Ishikawa (cell line): ENCODE results near the gene HELZ.

Experiments
- CEBPB ChIP-seq: IDR thresholded peaks from 2 replicates; pipeline ENCODE4 v1.6.1; 2012
- CREB1 ChIP-seq: IDR thresholded peaks from 2 replicates; pipeline ENCODE4 v1.6.1; 2012; ENCODE audit warnings: low read depth
- EP300 ChIP-seq: IDR thresholded peaks from 2 replicates; pipeline ENCODE4 v1.6.1; 2012; ENCODE audit warnings: borderline replicate concordance
- FOXM1 ChIP-seq: IDR thresholded peaks from 2 replicates; pipeline ENCODE4 v1.6.1; 2012; ENCODE audit warnings: low read depth, borderline replicate concordance
- NFIC ChIP-seq: IDR thresholded peaks from 2 replicates; pipeline ENCODE4 v1.6.1; 2012
- RAD21 ChIP-seq: IDR thresholded peaks from 2 replicates; pipeline ENCODE4 v1.6.1; 2012; ENCODE audit warnings: low read depth
- TAF1 ChIP-seq: IDR thresholded peaks from 2 replicates; pipeline ENCODE4 v1.6.1; 2012; ENCODE audit warnings: low read depth, mild to moderate bottlenecking
- YY1 ChIP-seq: IDR thresholded peaks from 2 replicates; pipeline ENCODE4 v1.6.1; 2012; ENCODE audit warnings: low read depth
- ZBTB7A ChIP-seq: IDR thresholded peaks from 2 replicates; pipeline ENCODE4 v1.6.1; 2012; ENCODE audit warnings: low read depth
- TF ChIP-seq, protein P1 (sequence below): IDR thresholded peaks from 2 replicates; pipeline ENCODE4 v1.6.1; 2012
- TF ChIP-seq, protein P2 (sequence below): IDR thresholded peaks from 2 replicates; pipeline ENCODE4 v1.6.1; 2012
- TF ChIP-seq, protein P3 (sequence below): IDR thresholded peaks from 2 replicates; pipeline ENCODE4 v1.6.1; 2012; ENCODE audit warnings: low read depth, mild to moderate bottlenecking

DNA sequence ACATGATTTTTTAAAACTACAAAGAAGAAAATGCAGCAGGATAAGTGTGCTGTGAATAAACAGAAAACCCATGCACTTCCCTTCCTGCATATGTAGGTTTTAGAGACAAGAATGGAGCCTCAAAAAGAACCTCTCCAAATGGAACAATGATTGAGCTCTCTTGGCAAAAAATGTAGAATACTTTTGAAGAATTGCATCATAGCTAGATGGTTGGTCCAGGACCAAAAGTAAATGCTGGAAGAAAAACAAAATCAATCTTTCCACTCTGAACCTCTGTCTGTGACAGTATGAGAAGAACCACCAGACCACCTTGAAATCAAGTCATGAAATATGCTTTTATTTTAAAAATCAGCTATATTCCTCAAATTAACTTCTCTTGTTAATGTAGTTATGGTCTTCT lies 17.5 kb downstream of the HELZ start:
- TF ChIP-seq EP300 (no peak), NFIC (no peak), YY1 (no peak), CREB1 (no peak), TAF1 (no peak), FOXM1 (no peak), ZBTB7A (no peak), CEBPB (no peak), RAD21 (no peak)
- TF ChIP-seq, protein P1, sequence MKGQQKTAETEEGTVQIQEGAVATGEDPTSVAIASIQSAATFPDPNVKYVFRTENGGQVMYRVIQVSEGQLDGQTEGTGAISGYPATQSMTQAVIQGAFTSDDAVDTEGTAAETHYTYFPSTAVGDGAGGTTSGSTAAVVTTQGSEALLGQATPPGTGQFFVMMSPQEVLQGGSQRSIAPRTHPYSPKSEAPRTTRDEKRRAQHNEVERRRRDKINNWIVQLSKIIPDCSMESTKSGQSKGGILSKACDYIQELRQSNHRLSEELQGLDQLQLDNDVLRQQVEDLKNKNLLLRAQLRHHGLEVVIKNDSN = no peak
- TF ChIP-seq, protein P2, sequence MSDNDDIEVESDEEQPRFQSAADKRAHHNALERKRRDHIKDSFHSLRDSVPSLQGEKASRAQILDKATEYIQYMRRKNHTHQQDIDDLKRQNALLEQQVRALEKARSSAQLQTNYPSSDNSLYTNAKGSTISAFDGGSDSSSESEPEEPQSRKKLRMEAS = no peak
- TF ChIP-seq, protein P3, sequence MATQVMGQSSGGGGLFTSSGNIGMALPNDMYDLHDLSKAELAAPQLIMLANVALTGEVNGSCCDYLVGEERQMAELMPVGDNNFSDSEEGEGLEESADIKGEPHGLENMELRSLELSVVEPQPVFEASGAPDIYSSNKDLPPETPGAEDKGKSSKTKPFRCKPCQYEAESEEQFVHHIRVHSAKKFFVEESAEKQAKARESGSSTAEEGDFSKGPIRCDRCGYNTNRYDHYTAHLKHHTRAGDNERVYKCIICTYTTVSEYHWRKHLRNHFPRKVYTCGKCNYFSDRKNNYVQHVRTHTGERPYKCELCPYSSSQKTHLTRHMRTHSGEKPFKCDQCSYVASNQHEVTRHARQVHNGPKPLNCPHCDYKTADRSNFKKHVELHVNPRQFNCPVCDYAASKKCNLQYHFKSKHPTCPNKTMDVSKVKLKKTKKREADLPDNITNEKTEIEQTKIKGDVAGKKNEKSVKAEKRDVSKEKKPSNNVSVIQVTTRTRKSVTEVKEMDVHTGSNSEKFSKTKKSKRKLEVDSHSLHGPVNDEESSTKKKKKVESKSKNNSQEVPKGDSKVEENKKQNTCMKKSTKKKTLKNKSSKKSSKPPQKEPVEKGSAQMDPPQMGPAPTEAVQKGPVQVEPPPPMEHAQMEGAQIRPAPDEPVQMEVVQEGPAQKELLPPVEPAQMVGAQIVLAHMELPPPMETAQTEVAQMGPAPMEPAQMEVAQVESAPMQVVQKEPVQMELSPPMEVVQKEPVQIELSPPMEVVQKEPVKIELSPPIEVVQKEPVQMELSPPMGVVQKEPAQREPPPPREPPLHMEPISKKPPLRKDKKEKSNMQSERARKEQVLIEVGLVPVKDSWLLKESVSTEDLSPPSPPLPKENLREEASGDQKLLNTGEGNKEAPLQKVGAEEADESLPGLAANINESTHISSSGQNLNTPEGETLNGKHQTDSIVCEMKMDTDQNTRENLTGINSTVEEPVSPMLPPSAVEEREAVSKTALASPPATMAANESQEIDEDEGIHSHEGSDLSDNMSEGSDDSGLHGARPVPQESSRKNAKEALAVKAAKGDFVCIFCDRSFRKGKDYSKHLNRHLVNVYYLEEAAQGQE = no peak
